Lower leg skin (tissue), 4 donors: ENCODE results near the gene TIRAP. TPM values are rescaled to one million over a fixed set of nuclear protein-coding genes. Genes with fewer than 3 reads are reported as not detected.

ENCODE experiments used
- DNase-seq, 2 donors: peaks; one replicate each; pipeline ENCODE4 v3.0.0-alpha.2; 2019; ENCODE audit warnings: low spot score in 2 of 2
- H3K4me3 ChIP-seq: fragments of 200-600 bp; sonication (generic); 2 replicates; pipeline ENCODE4 v1.5.1; 2017; ENCODE audit warnings: mild to moderate bottlenecking, low read depth; ENCODE audit not compliant: poor library complexity, severe bottlenecking
- POLR2A ChIP-seq, 2 donors: fragments of 450-650 bp; IDR thresholded peaks; one replicate each; pipeline ENCODE4 v1.6.1; 2016 to 2017; ENCODE audit warnings: antibody characterized with exemption in 2 of 2, mild to moderate bottlenecking in 1 of 2, moderate library complexity in 1 of 2
- WGBS, 2 donors: methylation state at CpG; one replicate each; pipeline ENCODE4 v1.1.5; 2018; 5-methylcytosine and 5-hydroxymethylcytosine counted together
- intact Hi-C: fragments of 100-400 bp; cut with DNase I; formaldehyde crosslinking; loops from one replicate; pipeline ENCODE4 v1.15.0; 2023; ENCODE audit warnings: low total_unique reads
- total RNA-seq, 4 donors: library from RNA; depleted of rRNA; stranded (reverse); fragments of >200 nt; gene quantifications; one replicate each; pipeline ENCODE4 v1.1.0, GENCODE V29; 2016
- TF ChIP-seq, protein P1 (sequence below), 3 donors: fragments of 450-650 bp; IDR thresholded peaks; one replicate each; pipeline ENCODE4 v1.5.1; 2016; ENCODE audit warnings: antibody characterized with exemption in 3 of 3, mild to moderate bottlenecking in 3 of 3, moderate library complexity in 2 of 3

The TIRAP gene
- total RNA-seq, 4 donors from 2014 or later: 13.2 to 16.8 (median 15.3) TPM

DNA sequence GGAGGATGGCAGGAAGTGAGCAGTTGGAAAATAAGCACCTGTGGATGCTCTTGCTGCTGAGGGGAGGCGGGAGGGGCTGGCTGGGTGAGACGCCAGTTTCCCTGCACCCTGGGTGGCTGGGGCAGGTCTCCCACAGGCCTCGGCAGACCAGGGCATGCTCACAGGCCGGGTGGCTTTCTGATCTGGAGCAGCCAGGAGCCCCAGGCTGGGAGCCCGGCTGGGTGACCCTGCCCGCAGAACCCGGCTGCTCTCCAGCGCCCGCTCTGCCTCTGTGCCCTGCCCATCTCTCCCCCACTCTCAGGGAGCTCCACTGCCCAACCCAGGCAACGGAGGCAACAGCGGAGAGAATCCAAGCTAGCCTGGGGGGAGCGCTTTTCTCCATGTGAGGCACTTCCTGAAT is 45.6 kb downstream of the TIRAP start:
- intact Hi-C loops: no loop called here
- 58 to 65% methylated on average over 12 of the region's 12 CpGs for WGBS, 2 donors

DNA sequence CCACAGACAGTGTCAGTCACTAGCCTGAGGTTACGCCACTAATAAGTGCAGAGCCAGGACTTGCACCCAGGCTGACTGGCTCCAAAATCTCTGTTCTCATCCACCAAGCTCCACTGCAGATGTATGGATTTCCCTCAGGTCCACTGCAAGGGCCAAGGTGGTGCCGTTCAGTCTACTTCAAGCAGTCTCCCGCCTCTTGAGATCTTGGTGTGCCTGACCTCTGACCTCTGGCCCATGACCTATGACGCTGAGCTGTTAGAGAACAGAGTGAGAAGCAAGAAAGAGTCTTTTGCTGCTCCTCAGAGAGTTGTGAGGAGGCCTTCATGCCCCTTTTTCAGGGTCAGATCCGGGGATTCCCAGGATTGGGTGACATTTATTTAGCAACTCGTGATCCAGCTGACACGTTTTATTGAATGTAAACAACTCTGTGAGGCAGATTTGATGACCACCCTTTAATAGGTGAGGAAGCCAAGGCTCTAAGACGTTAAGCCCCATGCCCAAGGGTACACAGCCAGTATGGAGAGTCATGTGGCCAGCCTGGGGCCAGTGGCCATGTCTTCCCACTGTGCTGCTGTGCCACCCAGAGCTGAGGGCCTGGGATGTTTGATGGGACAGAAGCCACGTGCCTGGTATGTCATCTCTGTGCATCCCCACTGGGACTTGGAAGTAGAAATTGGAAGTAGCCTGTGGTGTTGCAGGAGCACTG is 46.2 kb downstream of the TIRAP start:
- DNase-seq: no peak
- H3K4me3 ChIP-seq: no peak overlapping the region
- TF ChIP-seq, protein P1, sequence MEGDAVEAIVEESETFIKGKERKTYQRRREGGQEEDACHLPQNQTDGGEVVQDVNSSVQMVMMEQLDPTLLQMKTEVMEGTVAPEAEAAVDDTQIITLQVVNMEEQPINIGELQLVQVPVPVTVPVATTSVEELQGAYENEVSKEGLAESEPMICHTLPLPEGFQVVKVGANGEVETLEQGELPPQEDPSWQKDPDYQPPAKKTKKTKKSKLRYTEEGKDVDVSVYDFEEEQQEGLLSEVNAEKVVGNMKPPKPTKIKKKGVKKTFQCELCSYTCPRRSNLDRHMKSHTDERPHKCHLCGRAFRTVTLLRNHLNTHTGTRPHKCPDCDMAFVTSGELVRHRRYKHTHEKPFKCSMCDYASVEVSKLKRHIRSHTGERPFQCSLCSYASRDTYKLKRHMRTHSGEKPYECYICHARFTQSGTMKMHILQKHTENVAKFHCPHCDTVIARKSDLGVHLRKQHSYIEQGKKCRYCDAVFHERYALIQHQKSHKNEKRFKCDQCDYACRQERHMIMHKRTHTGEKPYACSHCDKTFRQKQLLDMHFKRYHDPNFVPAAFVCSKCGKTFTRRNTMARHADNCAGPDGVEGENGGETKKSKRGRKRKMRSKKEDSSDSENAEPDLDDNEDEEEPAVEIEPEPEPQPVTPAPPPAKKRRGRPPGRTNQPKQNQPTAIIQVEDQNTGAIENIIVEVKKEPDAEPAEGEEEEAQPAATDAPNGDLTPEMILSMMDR (IDR thresholded peaks at IDR 0.05): no peak
- TF ChIP-seq POLR2A (IDR thresholded peaks at IDR 0.05): no peak
- whole genome bisulfite sequencing, 2 donors: 72 to 83% methylated on average over 9 of the region's 9 CpGs
- intact Hi-C loops: no loop called here

More for the DNA sequence above, 45.6 kb downstream of the TIRAP start:
- no peak for TF ChIP-seq POLR2A (IDR thresholded peaks at IDR 0.05)
- TF ChIP-seq, protein P1 (IDR thresholded peaks at IDR 0.05): no peak
- no peak overlapping the region for H3K4me3 ChIP-seq
- DNase-seq: no peak

DNA sequence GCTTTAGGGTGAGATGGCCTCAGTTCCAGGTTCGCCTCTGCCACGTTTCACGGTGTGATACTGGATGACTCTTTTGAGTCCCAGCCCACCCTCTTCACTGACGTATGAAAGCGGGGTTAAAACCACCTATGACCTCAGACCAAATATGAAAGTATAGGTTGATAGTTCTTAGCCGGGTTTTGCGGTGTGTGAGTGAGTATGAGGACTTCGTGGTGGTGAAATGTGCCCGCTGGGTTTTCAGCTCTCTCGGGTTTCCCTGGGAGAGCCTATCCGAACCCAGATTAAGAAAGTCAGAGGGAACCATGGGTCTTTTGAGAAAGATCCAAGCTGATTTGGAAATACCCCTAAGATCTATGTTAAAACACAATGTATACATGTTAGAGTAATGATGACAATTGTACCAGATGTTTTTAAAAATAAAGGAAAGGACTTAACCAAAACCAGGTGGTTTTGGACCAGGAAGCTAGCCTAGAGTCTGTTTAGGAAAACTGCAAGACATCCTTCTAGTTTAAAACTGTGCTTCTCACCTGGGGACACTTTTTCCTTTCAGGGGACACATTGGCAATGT is 46.8 kb downstream of the TIRAP start:
- H3K4me3 ChIP-seq: no peak overlapping the region
- DNase-seq: no peak
- TF ChIP-seq POLR2A (IDR thresholded peaks at IDR 0.05): no peak
- TF ChIP-seq, protein P1 (IDR thresholded peaks at IDR 0.05): no peak
- intact Hi-C loops: no loop called here
- WGBS, 2 donors: 86 to 87% methylated on average over 11 of the region's 11 CpGs

DNA sequence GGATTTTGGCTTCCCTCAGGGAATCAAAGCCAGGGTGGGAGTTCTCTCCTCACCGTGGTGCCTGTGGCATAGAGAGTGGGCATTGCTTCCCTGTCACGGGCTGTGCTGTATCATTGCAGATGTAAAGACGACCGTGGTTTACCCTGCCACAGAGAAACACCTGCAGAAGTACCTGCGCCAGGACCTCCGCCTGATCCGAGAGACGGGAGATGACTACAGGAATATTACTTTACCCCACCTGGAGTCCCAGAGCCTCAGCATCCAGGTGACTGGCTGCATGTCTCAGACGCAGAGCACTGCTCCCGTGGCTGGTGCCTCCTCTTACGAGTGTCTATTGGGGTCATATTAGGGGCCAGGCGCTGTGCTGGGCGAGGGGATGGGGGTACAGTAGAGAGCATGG is 48.4 kb downstream of the TIRAP start:
- intact Hi-C loops: no loop called here
- no peak for DNase-seq
- 92 to 94% methylated on average over 12 to 13 of the region's 13 CpGs for WGBS, 2 donors
- TF ChIP-seq, protein P1 (IDR thresholded peaks at IDR 0.05): no peak
- no peak for TF ChIP-seq POLR2A (IDR thresholded peaks at IDR 0.05)
- no peak overlapping the region for H3K4me3 ChIP-seq

DNA sequence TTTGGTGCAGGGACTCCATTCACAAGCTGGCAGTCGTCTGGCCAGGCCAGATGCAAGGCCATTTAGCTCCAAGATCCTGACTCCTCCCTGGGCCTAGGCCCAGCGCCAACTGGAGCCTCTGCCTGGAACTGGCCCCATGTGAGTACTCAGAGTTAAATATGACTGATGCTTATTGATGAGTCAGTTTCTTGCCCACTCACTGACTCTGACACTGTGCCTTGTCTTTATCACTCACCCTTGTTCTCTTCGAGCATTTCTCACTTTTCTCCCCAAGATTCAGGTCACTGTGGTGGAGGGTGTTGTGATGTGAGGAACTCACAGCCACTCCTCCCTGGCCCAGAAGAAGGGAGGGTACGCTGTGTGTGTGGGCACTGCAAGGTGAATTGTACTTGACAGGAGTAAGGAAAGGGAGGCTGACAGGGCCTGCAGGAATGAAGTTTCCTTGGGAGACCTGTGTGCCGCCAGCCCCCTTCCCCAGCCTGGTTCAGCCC is 49.4 kb downstream of the TIRAP start:
- WGBS, 2 donors: 42 to 51% methylated on average over 5 of the region's 5 CpGs
- peak in 1 of 2 donors; percentile 61 for DNase-seq
- no peak for TF ChIP-seq POLR2A (IDR thresholded peaks at IDR 0.05)
- TF ChIP-seq, protein P1 (IDR thresholded peaks at IDR 0.05): no peak
- intact Hi-C loops: no loop called here
- no peak overlapping the region for H3K4me3 ChIP-seq
